Erythroblast (primary cell): ENCODE results near the gene SORCS3.

Experiments used
- GATA1 ChIP-seq: IDR thresholded peaks from 2 replicates; pipeline ENCODE4 v1.6.1; 2011; ENCODE audit warnings: low read depth, mild to moderate bottlenecking, control low read depth, low read length, moderate library complexity
- POLR2A ChIP-seq: IDR thresholded peaks from 2 replicates; pipeline ENCODE4 v1.6.1; 2011; ENCODE audit warnings: mild to moderate bottlenecking, low read length

DNA sequence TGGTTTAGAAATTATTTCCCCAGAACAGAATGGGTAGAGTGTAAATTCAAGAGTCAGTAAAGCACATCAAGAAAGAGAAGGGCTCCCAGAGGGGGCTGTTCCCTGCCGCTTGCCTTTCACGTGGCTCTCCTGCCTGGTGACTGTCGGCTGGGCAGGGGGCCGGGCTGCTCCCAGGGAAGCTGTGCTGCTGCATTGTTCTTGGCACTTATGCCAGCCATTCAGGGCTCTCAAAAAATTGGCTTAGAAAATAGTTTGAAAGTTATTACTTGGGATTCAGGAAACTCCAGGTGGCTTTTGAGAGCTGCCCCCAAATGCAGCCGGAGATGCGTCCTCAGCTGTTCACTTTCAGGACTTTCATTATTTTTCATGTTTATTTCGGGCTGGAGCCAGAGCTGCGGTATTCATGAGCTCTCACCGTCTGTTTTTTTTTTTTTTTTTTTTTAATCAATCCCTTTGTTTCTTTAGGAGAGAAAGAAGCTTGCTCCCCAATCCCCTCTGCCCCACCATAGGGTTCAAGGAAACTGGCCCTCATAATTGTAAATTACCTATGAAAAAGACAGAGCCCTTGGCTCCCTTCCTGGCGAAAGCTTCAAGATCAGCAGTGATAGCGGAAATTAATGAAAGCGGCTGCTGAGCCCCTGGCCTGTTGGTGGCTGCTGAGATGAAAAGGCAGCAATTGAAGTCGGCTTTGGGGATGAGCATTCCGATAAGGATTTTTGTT is 94.1 kb downstream of the SORCS3 start:
- TF ChIP-seq POLR2A (no peak), GATA1 (no peak)
